MM.1S (cell line): Measurements from ENCODE around the gene FSTL1.

Experiments used
- DNase-seq: peaks from one replicate; pipeline ENCODE4 v3.0.0-alpha.2; 2015
- H2AFZ ChIP-seq: fragments of 300-600 bp; sonication (generic); 2 replicates; pipeline ENCODE4 v1.6.0; 2016; ENCODE audit warnings: antibody characterized with exemption, low read length
- H3F3A ChIP-seq: fragments of 300-600 bp; sonication (generic); 2 replicates; pipeline ENCODE4 v1.6.1; 2016; ENCODE audit warnings: mild to moderate bottlenecking, antibody characterized with exemption, low read length, moderate library complexity, mixed read lengths; ENCODE audit not compliant: insufficient read depth
- H3K27ac ChIP-seq: fragments of 300-600 bp; sonication (generic); 2 replicates; pipeline ENCODE4 v1.5.1; 2016; ENCODE audit warnings: mild to moderate bottlenecking, low read length
- H3K27me3 ChIP-seq: fragments of 300-600 bp; sonication (generic); replicated peaks from 2 replicates; pipeline ENCODE4 v1.6.0; 2016; ENCODE audit warnings: low read length; ENCODE audit not compliant: insufficient read depth
- H3K36me3 ChIP-seq: fragments of 300-600 bp; sonication (generic); replicated peaks from 2 replicates; pipeline ENCODE4 v1.6.1; 2016; ENCODE audit warnings: mild to moderate bottlenecking, low read length, mixed read lengths; ENCODE audit not compliant: insufficient read depth
- H3K4me1 ChIP-seq: fragments of 300-600 bp; sonication (generic); 2 replicates; pipeline ENCODE4 v1.6.1; 2016; ENCODE audit warnings: low read length, mixed read lengths
- H3K4me2 ChIP-seq: fragments of 300-600 bp; sonication (generic); 2 replicates; pipeline ENCODE4 v1.6.0; 2016; ENCODE audit warnings: low read depth, low read length
- H3K4me3 ChIP-seq: fragments of 300-600 bp; sonication (generic); 2 replicates; pipeline ENCODE4 v1.5.1; 2016; ENCODE audit warnings: low read length, mixed read lengths
- H3K79me2 ChIP-seq: fragments of 300-600 bp; sonication (generic); 2 replicates; pipeline ENCODE4 v1.6.1; 2016; ENCODE audit warnings: mixed run types, low read length, mixed read lengths
- H3K9ac ChIP-seq: fragments of 300-600 bp; sonication (generic); 2 replicates; pipeline ENCODE4 v1.6.1; 2016; ENCODE audit warnings: low read length, mixed read lengths
- H3K9me2 ChIP-seq: fragments of 300-600 bp; sonication (generic); replicated peaks from 2 replicates; pipeline ENCODE4 v1.6.1; 2016; ENCODE audit warnings: mild to moderate bottlenecking, low read length, mixed read lengths; ENCODE audit not compliant: insufficient read depth
- H3K9me3 ChIP-seq: fragments of 300-600 bp; sonication (generic); replicated peaks from 2 replicates; pipeline ENCODE4 v1.6.1; 2016; ENCODE audit warnings: mild to moderate bottlenecking, low read length, mixed read lengths; ENCODE audit not compliant: insufficient read depth
- H4K20me1 ChIP-seq: fragments of 300-600 bp; sonication (generic); 2 replicates; pipeline ENCODE4 v1.6.1; 2016; ENCODE audit warnings: mild to moderate bottlenecking, low read length, moderate library complexity, mixed read lengths; ENCODE audit not compliant: insufficient read depth
- EZH2 ChIP-seq: fragments of 300-600 bp; sonication (generic); optimal IDR thresholded peaks from 2 replicates; pipeline ENCODE3; 2017; ENCODE audit warnings: low read depth, mild to moderate bottlenecking, antibody characterized with exemption, low read length, mixed read lengths
- EZH2phosphoT487 ChIP-seq: fragments of 300-600 bp; sonication (generic); IDR thresholded peaks from 2 replicates; pipeline ENCODE4 v1.6.1; 2018; ENCODE audit warnings: antibody characterized with exemption, low read length
- TF ChIP-seq, protein P1 (sequence below): fragments of 300-600 bp; sonication (generic); IDR thresholded peaks from 2 replicates; pipeline ENCODE4 v1.5.1; 2016; ENCODE audit warnings: antibody characterized with exemption, low read length, mixed read lengths

The FSTL1 gene

DNA sequence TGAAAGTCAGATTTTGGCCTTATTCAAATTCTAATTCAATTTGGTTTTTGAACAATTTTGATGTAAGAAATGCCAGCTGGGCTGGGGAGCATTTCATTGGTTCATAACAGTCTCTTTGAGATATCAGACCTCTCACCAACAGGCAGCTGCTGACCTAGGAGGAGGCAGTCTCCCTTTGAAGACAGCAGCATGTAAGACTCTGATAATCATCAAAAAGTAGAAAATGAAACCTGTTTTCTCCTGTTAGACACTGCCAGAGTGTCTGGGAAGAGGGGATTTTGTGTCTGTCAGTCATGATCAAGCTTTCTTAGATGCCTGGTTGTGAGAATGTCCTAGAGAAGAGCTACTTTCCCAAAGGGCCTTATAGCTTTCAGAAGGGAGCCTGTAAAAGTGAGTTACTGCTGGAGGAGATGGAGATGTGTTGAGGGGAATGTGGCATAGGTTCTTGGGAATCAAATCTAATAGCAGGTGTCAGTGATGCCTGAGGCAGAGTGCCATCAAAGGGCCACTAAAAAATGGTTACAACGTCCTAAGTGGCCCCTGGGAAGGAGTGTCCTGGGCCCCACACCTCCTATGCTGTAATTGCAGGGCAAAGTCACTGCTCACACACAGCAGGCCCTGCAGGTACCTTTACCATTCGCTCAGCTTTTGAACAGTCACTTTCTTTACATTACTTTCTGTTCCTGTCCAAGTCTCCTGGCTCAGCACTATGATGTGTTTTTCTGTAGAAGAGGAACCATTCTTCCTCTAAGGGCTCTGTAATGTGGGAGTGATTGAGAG, 43.1 kb downstream of the FSTL1 start:
- H3K9me2 ChIP-seq: no peaks in the 10 kb centered on the region
- H3K79me2 ChIP-seq: no peaks in the 10 kb centered on the region
- TF ChIP-seq, protein P1, sequence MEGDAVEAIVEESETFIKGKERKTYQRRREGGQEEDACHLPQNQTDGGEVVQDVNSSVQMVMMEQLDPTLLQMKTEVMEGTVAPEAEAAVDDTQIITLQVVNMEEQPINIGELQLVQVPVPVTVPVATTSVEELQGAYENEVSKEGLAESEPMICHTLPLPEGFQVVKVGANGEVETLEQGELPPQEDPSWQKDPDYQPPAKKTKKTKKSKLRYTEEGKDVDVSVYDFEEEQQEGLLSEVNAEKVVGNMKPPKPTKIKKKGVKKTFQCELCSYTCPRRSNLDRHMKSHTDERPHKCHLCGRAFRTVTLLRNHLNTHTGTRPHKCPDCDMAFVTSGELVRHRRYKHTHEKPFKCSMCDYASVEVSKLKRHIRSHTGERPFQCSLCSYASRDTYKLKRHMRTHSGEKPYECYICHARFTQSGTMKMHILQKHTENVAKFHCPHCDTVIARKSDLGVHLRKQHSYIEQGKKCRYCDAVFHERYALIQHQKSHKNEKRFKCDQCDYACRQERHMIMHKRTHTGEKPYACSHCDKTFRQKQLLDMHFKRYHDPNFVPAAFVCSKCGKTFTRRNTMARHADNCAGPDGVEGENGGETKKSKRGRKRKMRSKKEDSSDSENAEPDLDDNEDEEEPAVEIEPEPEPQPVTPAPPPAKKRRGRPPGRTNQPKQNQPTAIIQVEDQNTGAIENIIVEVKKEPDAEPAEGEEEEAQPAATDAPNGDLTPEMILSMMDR: no peak
- no peak for TF ChIP-seq EZH2
- no peak for TF ChIP-seq EZH2phosphoT487
- no peak overlapping the region for H3K4me2 ChIP-seq
- H2AFZ ChIP-seq: no peak overlapping the region
- H3F3A ChIP-seq: no peaks in the 10 kb centered on the region
- no peaks in the 10 kb centered on the region for H3K27me3 ChIP-seq
- DNase-seq: peak; percentile 25
- no peaks in the 10 kb centered on the region for H3K9me3 ChIP-seq
- H3K27ac ChIP-seq: no peak overlapping the region
- H4K20me1 ChIP-seq: no peaks in the 10 kb centered on the region
- H3K9ac ChIP-seq: no peak overlapping the region
- no peaks in the 10 kb centered on the region for H3K36me3 ChIP-seq
- H3K4me3 ChIP-seq: no peak overlapping the region
- H3K4me1 ChIP-seq: peaks cover 6% of the 10 kb centered on the region; the same call in 1 of the 2 replicates

- no peaks in the 10 kb centered on the region for H3K36me3 ChIP-seq
These were observed 45.9 kb downstream of the FSTL1 start for GRCh38 chr3:120404876-120405275.

DNA sequence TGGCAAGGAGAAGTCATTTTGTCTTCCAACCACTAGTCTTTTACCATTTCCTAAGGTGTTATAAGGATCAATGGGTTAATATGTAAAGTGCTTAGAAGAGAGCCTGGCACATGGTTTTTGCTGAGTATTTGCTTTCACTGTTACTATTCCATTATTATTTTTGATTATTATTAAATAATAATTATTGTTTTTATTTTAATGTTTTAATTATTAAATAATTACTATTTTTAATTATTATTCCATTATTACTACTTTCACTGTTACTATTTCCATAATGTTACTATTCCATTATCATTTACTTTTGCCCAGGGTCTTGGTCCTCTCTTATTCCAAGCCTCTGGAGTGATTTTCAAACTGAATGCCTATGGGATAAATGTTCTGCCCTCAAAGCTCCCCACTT, 48.5 kb downstream of the FSTL1 start:
- Histone ChIP-seq H3F3A (no peaks in the 10 kb centered on the region), H3K4me3 (no peak overlapping the region), H3K36me3 (no peaks in the 10 kb centered on the region), H4K20me1 (no peaks in the 10 kb centered on the region), H3K79me2 (no peaks in the 10 kb centered on the region), H3K27ac (no peak overlapping the region), H3K9ac (no peak overlapping the region), H3K9me3 (no peaks in the 10 kb centered on the region), H3K27me3 (no peaks in the 10 kb centered on the region), H3K4me2 (no peak overlapping the region), H2AFZ (no peak overlapping the region), H3K4me1 (peaks cover 15% of the 10 kb centered on the region), H3K9me2 (no peaks in the 10 kb centered on the region)
- no peak for DNase-seq
- TF ChIP-seq EZH2 (no peak), EZH2phosphoT487 (no peak)
- TF ChIP-seq, protein P1: no peak

More at GRCh38 chr3:120404876-120405275, 45.9 kb downstream of the FSTL1 start:
- Histone ChIP-seq H3K9me2 (no peaks in the 10 kb centered on the region), H3K79me2 (no peaks in the 10 kb centered on the region), H3K9ac (no peak overlapping the region), H3K4me1 (peaks cover 7% of the 10 kb centered on the region), H3K4me2 (no peak overlapping the region), H3K27ac (no peak overlapping the region), H3K4me3 (no peak overlapping the region), H3K9me3 (no peaks in the 10 kb centered on the region), H2AFZ (no peak overlapping the region), H3K27me3 (no peaks in the 10 kb centered on the region), H3F3A (no peaks in the 10 kb centered on the region), H4K20me1 (no peaks in the 10 kb centered on the region)
- TF ChIP-seq EZH2 (no peak), EZH2phosphoT487 (no peak)
- TF ChIP-seq, protein P1: no peak
- DNase-seq: no peak
